Stomach (tissue), 4 donors: ENCODE results near the gene BTG1.

Experiments
- CTCF ChIP-seq, 7 experiments: fragments of 450-650 bp in 4 of 7; fragments of 200-600 bp in 3 of 7; sonication (generic) in 3 of 7; IDR thresholded peaks; one replicate each; pipeline ENCODE4 v1.5.1; 2016 to 2019; ENCODE audit warnings: antibody characterized with exemption in 7 of 7, control low read depth in 2 of 7, mild to moderate bottlenecking in 1 of 7
- POLR2A ChIP-seq, 4 donors: fragments of 450-650 bp; IDR thresholded peaks; one replicate each; pipeline ENCODE4 v1.6.1; 2016; ENCODE audit warnings: antibody characterized with exemption in 4 of 4, control low read depth in 2 of 4, mild to moderate bottlenecking in 1 of 4, moderate library complexity in 1 of 4
- POLR2AphosphoS5 ChIP-seq, 3 donors: sonication (generic); formaldehyde crosslinking; IDR thresholded peaks; one replicate each; pipeline ENCODE4 v1.6.1; 2016; ENCODE audit warnings: antibody characterized with exemption in 3 of 3

GRCh38 chr12:92118826-92119536 lies 26.7 kb downstream of the BTG1 start:
- TF ChIP-seq CTCF (IDR thresholded peaks at IDR 0.05) (no peak), POLR2A (IDR thresholded peaks at IDR 0.05) (no peak), POLR2AphosphoS5 (IDR thresholded peaks at IDR 0.05) (no peak)
